NT2/D1 (cell line): ENCODE data around the gene KLF7.

Source experiments
- SUZ12 ChIP-seq: IDR thresholded peaks from 2 replicates; pipeline ENCODE4 v1.6.1; 2011; ENCODE audit not compliant: insufficient read length, insufficient read depth; ENCODE audit errors: extremely low read depth
- YY1 ChIP-seq: IDR thresholded peaks from 2 replicates; pipeline ENCODE4 v1.6.1; 2011; ENCODE audit not compliant: insufficient read length, insufficient read depth

DNA sequence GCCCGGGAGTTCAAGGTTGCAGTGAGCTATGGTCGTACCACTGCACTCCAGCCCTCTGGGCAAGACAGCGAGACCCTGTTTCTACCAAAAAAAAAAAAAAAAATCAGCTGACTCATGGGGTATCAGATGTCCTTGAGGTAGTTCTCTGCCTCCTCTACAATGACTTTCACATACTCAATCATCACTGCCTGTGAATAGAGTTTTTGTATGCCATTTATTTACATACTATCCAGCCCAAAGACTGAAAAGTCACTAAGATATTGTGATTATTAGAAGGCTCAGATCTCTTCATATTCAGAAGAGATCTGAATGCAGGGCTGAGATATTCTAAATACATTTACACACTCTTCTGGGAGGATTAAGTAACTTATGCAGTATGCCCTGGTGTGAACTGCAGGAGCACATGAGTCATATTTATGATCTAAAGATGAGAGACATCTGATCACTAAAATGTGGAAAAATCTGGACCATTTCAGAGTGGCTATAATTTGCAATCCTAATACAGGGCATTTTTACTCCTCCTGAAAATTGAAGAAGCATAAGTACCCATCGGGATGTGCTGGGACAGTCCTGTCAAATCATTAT is 38.9 kb downstream of the KLF7 start:
- TF ChIP-seq YY1 (no peak), SUZ12 (no peak)
